ENCODE measurements around the gene CAPN7. TPM values are rescaled to one million over a fixed set of nuclear protein-coding genes. Genes with fewer than 3 reads are reported as not detected.
A peak's percentile ranks its signal among the peaks of the same experiment; 100 is the strongest.
"Not testable (repeated sequence)": the region's sequence is repeated elsewhere in the genome, so short reads cannot be mapped to it uniquely, and the experiment has no call there.

Gene CAPN7
- 24.0 TPM for polyA plus RNA-seq (2013, experiment 1 of 4)
- polyA plus RNA-seq (2013, experiment 2 of 4): 25.4 TPM
- polyA plus RNA-seq (2013, experiment 3 of 4): 23.2 TPM
- polyA plus RNA-seq (2013, experiment 4 of 4): 23.4 TPM

DNA sequence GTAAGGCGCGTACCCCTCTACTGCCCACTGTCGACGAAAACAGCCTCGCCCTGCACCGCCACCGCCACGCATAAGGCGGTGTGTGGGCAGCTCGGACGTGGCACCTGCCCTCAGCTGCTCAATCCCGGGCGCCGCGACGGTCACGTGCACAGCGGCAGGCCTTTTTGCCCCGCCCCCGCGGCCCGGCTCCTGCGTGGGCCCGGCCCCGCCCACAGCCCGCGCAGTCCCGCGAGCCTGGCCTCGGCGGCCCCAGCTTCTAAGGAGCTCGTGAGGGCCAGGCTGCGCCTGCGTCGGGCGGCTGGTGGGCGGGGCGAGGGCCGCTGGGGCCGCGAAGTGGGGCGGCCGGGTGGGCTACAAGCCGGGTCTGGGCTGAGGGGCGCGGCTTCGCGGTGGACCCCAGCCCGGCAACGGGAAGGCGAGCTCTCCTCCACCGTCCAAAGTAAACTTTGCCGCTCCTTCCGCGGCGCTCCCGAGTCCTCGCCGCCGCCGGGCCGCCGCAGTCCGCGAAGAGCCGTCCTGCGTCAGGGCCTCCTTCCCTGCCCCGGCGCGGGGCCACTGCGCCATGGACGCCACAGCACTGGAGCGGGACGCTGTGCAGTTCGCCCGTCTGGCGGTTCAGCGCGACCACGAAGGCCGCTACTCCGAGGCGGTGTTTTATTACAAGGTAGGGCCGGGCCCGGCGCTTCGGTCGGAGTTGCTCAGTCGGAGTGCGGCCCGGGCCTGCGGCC, at the start of gene CAPN7:
CAPN7 (plus strand) TSS at position 313 of the 728 bp plus-strand sequence; CDS start at position 563, 250 bp downstream.
- no peaks in the 10 kb centered on the region for H3K27me3 ChIP-seq (ENCODE audit: control insufficient read depth, insufficient read depth, low read length, poor library complexity, severe bottlenecking)
- 0% methylated on average over 92 of the region's 92 CpGs for WGBS, 2 experiments
- no peaks in the 10 kb centered on the region for H3K4me1 ChIP-seq (ENCODE audit: control insufficient read depth, insufficient read depth, low read length)
- H3K9me3 ChIP-seq (ENCODE audit: control insufficient read depth, low read length): no peaks in the 10 kb centered on the region
- peak within 1 kb of the TSS; percentile 87 for H3K4me3 ChIP-seq (ENCODE audit: insufficient read depth, low read depth, low read length)
- no peaks in the 10 kb centered on the region for H3K36me3 ChIP-seq (ENCODE audit: control insufficient read depth, insufficient read depth, low read length)
- peak within 1 kb of the TSS; percentile 76 for H3K27ac ChIP-seq (ENCODE audit: insufficient read depth, low read depth, low read length, poor library complexity, severe bottlenecking)

DNA sequence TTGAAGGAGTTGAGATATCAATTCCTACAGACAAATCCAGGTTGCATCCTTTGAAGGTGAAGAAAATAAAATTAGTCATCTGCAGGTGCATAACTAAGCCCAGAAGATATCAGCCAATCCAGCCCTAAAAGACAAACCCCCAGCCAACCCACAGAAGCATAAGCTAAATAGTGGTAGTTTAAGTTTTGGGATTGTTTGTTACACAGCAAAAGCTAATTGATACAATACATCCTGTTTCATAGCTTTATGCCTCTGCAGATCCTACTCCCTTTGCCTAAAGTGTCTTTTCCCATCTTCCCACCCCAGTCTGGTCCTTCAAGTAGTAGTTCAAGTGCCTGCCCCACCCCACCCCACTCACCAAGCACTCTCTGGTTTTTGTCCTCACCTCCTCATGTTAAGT, 48.6 kb upstream of the CAPN7 start:
- Histone ChIP-seq H3K36me3 (ENCODE audit: control insufficient read depth, insufficient read depth, low read length) (no peaks in the 10 kb centered on the region), H3K9me3 (ENCODE audit: control insufficient read depth, low read length) (no peaks in the 10 kb centered on the region), H3K27me3 (ENCODE audit: control insufficient read depth, insufficient read depth, low read length, poor library complexity, severe bottlenecking) (peaks cover 17% of the 10 kb centered on the region), H3K4me3 (ENCODE audit: insufficient read depth, low read depth, low read length) (no peak overlapping the region), H3K27ac (ENCODE audit: insufficient read depth, low read depth, low read length, poor library complexity, severe bottlenecking) (no peak overlapping the region), H3K4me1 (ENCODE audit: control insufficient read depth, insufficient read depth, low read length) (no peaks in the 10 kb centered on the region)

DNA sequence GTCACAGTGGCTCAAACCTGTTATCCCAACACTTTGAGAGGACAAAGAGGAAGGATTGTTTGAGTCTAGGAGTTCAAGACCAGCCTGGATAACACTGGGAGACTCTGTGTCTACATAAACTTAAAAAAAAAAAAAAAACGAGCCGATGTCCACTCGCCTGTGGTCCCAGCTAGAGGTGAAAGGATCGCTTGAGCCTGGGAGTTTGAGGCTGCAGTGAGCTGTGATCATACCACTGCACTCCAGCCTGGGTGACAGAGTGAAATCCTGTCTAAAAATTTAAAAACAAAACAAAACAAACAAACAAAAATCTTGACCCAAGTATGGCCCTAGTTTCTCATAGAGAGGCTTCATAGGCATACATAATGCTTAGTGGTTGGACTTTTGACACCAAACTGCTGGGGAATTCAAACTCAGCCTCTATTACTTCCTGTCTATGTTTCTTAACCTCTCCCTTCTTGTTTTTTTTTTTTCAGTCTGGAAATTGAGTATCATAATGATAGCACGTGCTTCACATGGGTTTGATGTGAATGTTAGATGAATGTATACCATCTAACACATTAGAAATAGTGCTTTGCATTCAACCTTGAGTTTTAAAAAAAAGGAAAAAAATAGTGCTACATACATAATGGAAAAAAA, 46.4 kb upstream of the CAPN7 start:
- Histone ChIP-seq H3K4me1 (ENCODE audit: control insufficient read depth, insufficient read depth, low read length) (no peaks in the 10 kb centered on the region), H3K27me3 (ENCODE audit: control insufficient read depth, insufficient read depth, low read length, poor library complexity, severe bottlenecking) (peaks cover 9% of the 10 kb centered on the region), H3K9me3 (ENCODE audit: control insufficient read depth, low read length) (no peaks in the 10 kb centered on the region), H3K4me3 (ENCODE audit: insufficient read depth, low read depth, low read length) (no peak overlapping the region), H3K27ac (ENCODE audit: insufficient read depth, low read depth, low read length, poor library complexity, severe bottlenecking) (no peak overlapping the region), H3K36me3 (ENCODE audit: control insufficient read depth, insufficient read depth, low read length) (no peaks in the 10 kb centered on the region)
- WGBS, 2 experiments: 73 to 88% methylated on average over 4 of the region's 5 CpGs

DNA sequence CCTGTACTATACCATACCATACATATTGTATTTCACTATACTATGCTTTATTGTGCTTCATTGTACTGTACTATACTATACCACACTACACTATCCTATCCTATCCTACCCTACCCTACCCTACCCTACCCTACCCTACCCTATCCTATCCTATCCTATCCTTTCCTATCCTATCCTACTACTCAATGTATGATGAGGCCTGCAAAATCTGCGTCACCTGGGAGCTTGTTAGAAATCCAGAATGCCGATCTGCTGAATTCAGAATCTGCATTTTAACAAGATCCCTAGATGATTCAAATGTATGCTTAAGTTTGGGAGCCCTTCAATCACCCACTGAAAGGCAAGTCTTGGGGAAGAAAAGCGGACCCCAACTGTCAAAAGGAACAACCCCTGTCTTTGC, 45.4 kb upstream of the CAPN7 start:
- H3K4me1 ChIP-seq (ENCODE audit: control insufficient read depth, insufficient read depth, low read length): no peaks in the 10 kb centered on the region
- 92% methylated on average over 3 of the region's 3 CpGs for WGBS, 2 experiments
- no peaks in the 10 kb centered on the region for H3K36me3 ChIP-seq (ENCODE audit: control insufficient read depth, insufficient read depth, low read length)
- peaks cover 5% of the 10 kb centered on the region for H3K27me3 ChIP-seq (ENCODE audit: control insufficient read depth, insufficient read depth, low read length, poor library complexity, severe bottlenecking)
- H3K4me3 ChIP-seq (ENCODE audit: insufficient read depth, low read depth, low read length): no peak overlapping the region
- H3K27ac ChIP-seq (ENCODE audit: insufficient read depth, low read depth, low read length, poor library complexity, severe bottlenecking): no peak overlapping the region
- H3K9me3 ChIP-seq (ENCODE audit: control insufficient read depth, low read length): no peaks in the 10 kb centered on the region

DNA sequence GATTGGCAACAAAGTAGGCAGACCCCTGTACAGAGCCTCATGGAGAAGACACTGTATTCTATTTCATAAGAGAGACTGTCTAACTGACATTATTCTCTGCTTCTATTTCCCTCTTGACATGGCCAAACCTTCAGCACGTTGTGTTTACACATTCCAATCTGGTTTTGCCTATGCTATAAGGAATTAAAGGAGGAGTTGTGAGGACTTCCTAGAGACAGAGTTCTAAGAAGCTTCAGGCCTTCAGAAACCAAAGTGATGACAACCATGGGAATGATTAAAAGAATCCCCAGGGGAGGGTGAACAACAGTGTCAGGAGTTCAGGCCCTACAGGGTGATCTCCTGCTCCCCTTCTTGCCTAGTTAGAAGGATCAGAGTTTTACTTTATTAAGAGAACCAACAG, 44.9 kb upstream of the CAPN7 start:
- Histone ChIP-seq H3K27ac (ENCODE audit: insufficient read depth, low read depth, low read length, poor library complexity, severe bottlenecking) (no peak overlapping the region), H3K9me3 (ENCODE audit: control insufficient read depth, low read length) (no peaks in the 10 kb centered on the region), H3K4me1 (ENCODE audit: control insufficient read depth, insufficient read depth, low read length) (no peaks in the 10 kb centered on the region), H3K27me3 (ENCODE audit: control insufficient read depth, insufficient read depth, low read length, poor library complexity, severe bottlenecking) (peaks cover under 1% of the 10 kb centered on the region), H3K36me3 (ENCODE audit: control insufficient read depth, insufficient read depth, low read length) (no peaks in the 10 kb centered on the region), H3K4me3 (ENCODE audit: insufficient read depth, low read depth, low read length) (no peak overlapping the region)
- WGBS, 2 experiments: 63 to 94% methylated on average over 1 of the region's 1 CpG

DNA sequence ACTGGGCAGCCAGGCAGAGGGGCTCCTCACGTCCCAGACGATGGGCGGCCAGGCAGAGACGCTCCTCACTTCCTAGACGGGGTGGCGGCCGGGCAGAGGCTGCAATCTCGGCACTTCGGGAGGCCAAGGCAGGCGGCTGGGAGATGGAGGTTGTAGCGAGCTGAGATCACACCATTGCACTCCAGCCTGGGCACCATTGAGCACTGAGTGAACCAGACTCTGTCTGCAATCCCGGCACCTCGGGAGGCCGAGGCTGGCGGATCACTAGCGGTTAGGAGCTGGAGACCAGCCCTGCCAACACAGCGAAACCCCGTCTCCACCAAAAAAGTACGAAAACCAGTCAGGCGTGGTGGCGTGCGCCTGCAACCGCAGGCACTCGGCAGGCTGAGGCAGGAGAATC, 42.4 kb upstream of the CAPN7 start:
- H3K9me3 ChIP-seq (ENCODE audit: control insufficient read depth, low read length); H3K27me3 ChIP-seq (ENCODE audit: control insufficient read depth, insufficient read depth, low read length, poor library complexity, severe bottlenecking); H3K36me3 ChIP-seq (ENCODE audit: control insufficient read depth, insufficient read depth, low read length); H3K27ac ChIP-seq (ENCODE audit: insufficient read depth, low read depth, low read length, poor library complexity, severe bottlenecking); H3K4me3 ChIP-seq (ENCODE audit: insufficient read depth, low read depth, low read length); H3K4me1 ChIP-seq (ENCODE audit: control insufficient read depth, insufficient read depth, low read length): not testable (repeated sequence)
- 90 to 93% methylated on average over 19 to 20 of the region's 24 CpGs for WGBS, 2 experiments

DNA sequence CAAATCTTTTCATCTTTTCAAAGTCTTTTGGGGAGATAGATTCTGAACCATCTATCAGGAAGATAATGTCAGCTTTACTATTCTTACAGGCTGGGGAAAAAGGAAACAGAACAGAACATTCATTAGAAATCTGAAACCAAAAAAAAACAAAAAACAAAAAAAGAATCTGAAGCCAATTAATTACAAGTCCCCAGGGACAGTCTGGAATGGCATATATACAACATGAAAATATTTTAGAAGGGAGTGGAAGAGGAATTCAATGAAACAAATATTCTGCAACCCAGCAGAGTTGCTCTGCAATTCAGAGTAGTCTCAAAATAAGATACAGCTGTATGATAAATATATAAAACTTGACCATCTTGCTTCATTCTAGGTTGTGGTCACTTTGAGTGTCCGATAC, 41.7 kb upstream of the CAPN7 start:
- Histone ChIP-seq H3K36me3 (ENCODE audit: control insufficient read depth, insufficient read depth, low read length) (no peaks in the 10 kb centered on the region), H3K27ac (ENCODE audit: insufficient read depth, low read depth, low read length, poor library complexity, severe bottlenecking) (no peak overlapping the region), H3K4me1 (ENCODE audit: control insufficient read depth, insufficient read depth, low read length) (no peaks in the 10 kb centered on the region), H3K9me3 (ENCODE audit: control insufficient read depth, low read length) (no peaks in the 10 kb centered on the region), H3K27me3 (ENCODE audit: control insufficient read depth, insufficient read depth, low read length, poor library complexity, severe bottlenecking) (no peaks in the 10 kb centered on the region), H3K4me3 (ENCODE audit: insufficient read depth, low read depth, low read length) (no peak overlapping the region)
- WGBS, 2 experiments: 80 to 81% methylated on average over 1 of the region's 1 CpG

DNA sequence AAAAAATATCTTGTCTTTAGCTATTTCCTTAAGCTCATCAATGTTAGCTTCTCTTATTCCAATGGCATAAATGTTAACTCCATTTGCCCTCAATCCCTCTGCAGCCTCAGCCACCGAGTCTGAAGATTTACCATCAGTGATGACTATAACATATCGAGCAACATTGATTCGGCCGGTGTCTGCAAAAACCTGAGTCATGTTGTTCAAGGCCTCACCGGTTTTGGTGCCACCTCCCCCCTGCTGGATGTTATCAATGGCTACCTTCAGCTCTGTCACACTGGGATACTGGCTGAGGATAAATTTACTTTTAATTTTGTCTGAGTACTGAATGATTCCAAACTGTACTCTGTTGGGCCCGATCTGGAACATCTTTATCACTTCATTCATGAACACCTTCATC, 41.0 kb upstream of the CAPN7 start:
- no peaks in the 10 kb centered on the region for H3K9me3 ChIP-seq (ENCODE audit: control insufficient read depth, low read length)
- H3K36me3 ChIP-seq (ENCODE audit: control insufficient read depth, insufficient read depth, low read length): no peaks in the 10 kb centered on the region
- no peak overlapping the region for H3K4me3 ChIP-seq (ENCODE audit: insufficient read depth, low read depth, low read length)
- no peaks in the 10 kb centered on the region for H3K4me1 ChIP-seq (ENCODE audit: control insufficient read depth, insufficient read depth, low read length)
- H3K27me3 ChIP-seq (ENCODE audit: control insufficient read depth, insufficient read depth, low read length, poor library complexity, severe bottlenecking): no peaks in the 10 kb centered on the region
- H3K27ac ChIP-seq (ENCODE audit: insufficient read depth, low read depth, low read length, poor library complexity, severe bottlenecking): no peak overlapping the region
- WGBS, 2 experiments: 90 to 96% methylated on average over 6 of the region's 6 CpGs

DNA sequence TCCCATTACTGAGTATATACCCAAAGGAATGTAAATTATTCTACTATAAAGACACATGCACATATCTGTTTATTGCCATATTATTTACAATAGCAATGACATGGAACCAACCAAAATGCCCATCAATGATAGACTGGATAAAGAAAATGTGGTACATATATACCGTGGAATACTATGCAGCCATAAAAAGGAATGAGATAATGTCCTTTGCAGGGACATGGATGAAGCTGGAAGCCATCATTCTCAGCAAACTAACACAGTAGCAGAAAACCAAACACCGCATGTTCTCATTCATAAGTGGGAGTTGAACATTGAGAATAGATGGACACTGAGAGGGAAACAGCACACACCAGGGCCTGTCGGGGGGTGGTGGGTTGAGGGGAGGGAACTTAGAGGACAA, 39.7 kb upstream of the CAPN7 start:
- not testable (repeated sequence) for H3K4me3 ChIP-seq (ENCODE audit: insufficient read depth, low read depth, low read length); H3K36me3 ChIP-seq (ENCODE audit: control insufficient read depth, insufficient read depth, low read length); H3K27ac ChIP-seq (ENCODE audit: insufficient read depth, low read depth, low read length, poor library complexity, severe bottlenecking); H3K4me1 ChIP-seq (ENCODE audit: control insufficient read depth, insufficient read depth, low read length); H3K27me3 ChIP-seq (ENCODE audit: control insufficient read depth, insufficient read depth, low read length, poor library complexity, severe bottlenecking); H3K9me3 ChIP-seq (ENCODE audit: control insufficient read depth, low read length)
- 92 to 93% methylated on average over 3 of the region's 3 CpGs for WGBS, 2 experiments

DNA sequence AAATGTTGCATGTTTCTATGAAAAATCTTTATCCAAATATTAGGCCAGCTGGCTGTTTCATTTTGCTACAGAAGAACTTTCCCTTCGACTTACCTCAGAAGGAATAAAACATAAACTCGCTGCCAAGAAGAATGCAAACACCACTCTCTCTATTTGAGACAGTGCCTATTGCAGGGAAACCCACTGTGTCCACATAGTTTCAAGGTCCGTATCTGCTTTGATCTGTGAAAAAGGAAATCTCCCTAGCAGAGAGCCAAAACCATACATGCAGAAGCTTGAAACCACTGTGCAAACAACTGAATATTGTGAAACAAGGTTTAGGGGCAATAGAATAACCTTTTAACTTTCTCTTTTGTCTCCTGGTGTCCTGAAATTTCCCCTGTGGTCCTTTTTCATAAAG, 35.0 kb upstream of the CAPN7 start:
- WGBS, 2 experiments: 88 to 92% methylated on average over 3 of the region's 3 CpGs
- H3K27ac ChIP-seq (ENCODE audit: insufficient read depth, low read depth, low read length, poor library complexity, severe bottlenecking): no peak overlapping the region
- no peak overlapping the region for H3K4me3 ChIP-seq (ENCODE audit: insufficient read depth, low read depth, low read length)
- H3K9me3 ChIP-seq (ENCODE audit: control insufficient read depth, low read length): no peaks in the 10 kb centered on the region
- H3K36me3 ChIP-seq (ENCODE audit: control insufficient read depth, insufficient read depth, low read length): no peaks in the 10 kb centered on the region
- no peaks in the 10 kb centered on the region for H3K4me1 ChIP-seq (ENCODE audit: control insufficient read depth, insufficient read depth, low read length)
- no peaks in the 10 kb centered on the region for H3K27me3 ChIP-seq (ENCODE audit: control insufficient read depth, insufficient read depth, low read length, poor library complexity, severe bottlenecking)

All from ectodermal cell (in vitro differentiated cells).